Osteoblast (primary cell): ENCODE data around the gene CDKAL1. TPM values are rescaled to one million over a fixed set of nuclear protein-coding genes. Genes with fewer than 3 reads are reported as not detected.

Source experiments
- DNase-seq: peaks from one replicate; pipeline ENCODE4 v3.0.0; 2011; ENCODE audit warnings: low spot score, mixed read lengths; ENCODE audit not compliant: insufficient read length; ENCODE audit errors: missing footprints
- H2AFZ ChIP-seq: 2 replicates; pipeline ENCODE4 v1.6.0; 2011; ENCODE audit warnings: mild to moderate bottlenecking, low read length
- H3K27ac ChIP-seq: 2 replicates; pipeline ENCODE4 v1.5.1; 2011; ENCODE audit warnings: mild to moderate bottlenecking, low read depth, low read length, moderate library complexity
- H3K27me3 ChIP-seq: 2 replicates; pipeline ENCODE4 v1.6.0; 2012; ENCODE audit warnings: mild to moderate bottlenecking, control low read depth, inconsistent platforms, low read length, moderate library complexity; ENCODE audit not compliant: insufficient read depth
- H3K36me3 ChIP-seq: 2 replicates; pipeline ENCODE4 v1.5.1; 2011; ENCODE audit warnings: mild to moderate bottlenecking, low read length, control low read depth, moderate library complexity; ENCODE audit not compliant: insufficient read depth
- H3K4me1 ChIP-seq: 2 replicates; pipeline ENCODE4 v1.5.1; 2011; ENCODE audit warnings: mild to moderate bottlenecking, low read length, control low read depth, moderate library complexity; ENCODE audit not compliant: insufficient read depth
- H3K4me2 ChIP-seq: 2 replicates; pipeline ENCODE4 v1.6.0; 2011; ENCODE audit warnings: mild to moderate bottlenecking, low read length; ENCODE audit not compliant: insufficient read depth
- H3K4me3 ChIP-seq: fragments of 200-600 bp; sonication (generic); 3 replicates; pipeline ENCODE4 v1.5.1; 2012; ENCODE audit warnings: mild to moderate bottlenecking, low read length, inconsistent platforms; ENCODE audit not compliant: insufficient read depth
- H3K79me2 ChIP-seq: 2 replicates; pipeline ENCODE4 v1.6.0; 2012; ENCODE audit warnings: mild to moderate bottlenecking, low read length, control low read depth, inconsistent platforms; ENCODE audit not compliant: insufficient read depth
- H3K9me3 ChIP-seq: 2 replicates; pipeline ENCODE4 v1.5.1; 2011; ENCODE audit warnings: low read depth, low read length, control low read depth
- H4K20me1 ChIP-seq: 2 replicates; pipeline ENCODE4 v1.6.0; 2012; ENCODE audit warnings: mild to moderate bottlenecking, low read length, control low read depth; ENCODE audit not compliant: insufficient read depth
- total RNA-seq: library from RNA; depleted of rRNA; stranded (reverse); fragments of >200 nt; gene quantifications from 2 replicates; pipeline ENCODE4 v1.2.3, GENCODE V29; 2012
- TF ChIP-seq, protein P1 (sequence below): IDR thresholded peaks from 2 replicates; pipeline ENCODE4 v1.5.1; 2011; ENCODE audit warnings: mild to moderate bottlenecking, low read depth, low read length, moderate library complexity; ENCODE audit errors: extremely low read depth

CDKAL1 gene
- total RNA-seq, 1 donor: 18.5 TPM

DNA sequence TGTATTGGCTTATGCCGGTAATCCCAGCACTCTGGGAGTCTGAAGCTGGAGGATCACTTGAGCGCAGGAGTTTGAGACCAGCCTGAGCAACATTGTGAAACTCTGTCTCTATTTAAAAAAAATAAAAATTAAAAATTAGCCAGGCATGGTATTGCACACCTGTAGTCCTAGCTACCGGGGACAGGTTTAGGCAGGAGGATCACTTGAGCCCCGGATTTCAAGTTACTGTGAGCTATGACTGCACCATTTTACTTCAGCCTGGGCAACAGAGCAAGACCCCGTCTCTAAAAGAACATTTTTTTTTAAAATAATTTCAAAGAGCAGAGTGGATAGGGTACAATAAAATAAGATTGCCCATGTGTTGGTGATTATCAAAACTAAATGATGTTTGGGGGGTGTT, 576.4 kb downstream of the CDKAL1 start:
- H3K9me3 ChIP-seq: no peaks in the 10 kb centered on the region
- H4K20me1 ChIP-seq: no peaks in the 10 kb centered on the region
- peaks cover 29% of the 10 kb centered on the region for H3K4me1 ChIP-seq
- no peak overlapping the region for H2AFZ ChIP-seq
- no peaks in the 10 kb centered on the region for H3K27me3 ChIP-seq
- no peaks in the 10 kb centered on the region for H3K79me2 ChIP-seq
- H3K4me3 ChIP-seq: no peak overlapping the region
- TF ChIP-seq, protein P1, sequence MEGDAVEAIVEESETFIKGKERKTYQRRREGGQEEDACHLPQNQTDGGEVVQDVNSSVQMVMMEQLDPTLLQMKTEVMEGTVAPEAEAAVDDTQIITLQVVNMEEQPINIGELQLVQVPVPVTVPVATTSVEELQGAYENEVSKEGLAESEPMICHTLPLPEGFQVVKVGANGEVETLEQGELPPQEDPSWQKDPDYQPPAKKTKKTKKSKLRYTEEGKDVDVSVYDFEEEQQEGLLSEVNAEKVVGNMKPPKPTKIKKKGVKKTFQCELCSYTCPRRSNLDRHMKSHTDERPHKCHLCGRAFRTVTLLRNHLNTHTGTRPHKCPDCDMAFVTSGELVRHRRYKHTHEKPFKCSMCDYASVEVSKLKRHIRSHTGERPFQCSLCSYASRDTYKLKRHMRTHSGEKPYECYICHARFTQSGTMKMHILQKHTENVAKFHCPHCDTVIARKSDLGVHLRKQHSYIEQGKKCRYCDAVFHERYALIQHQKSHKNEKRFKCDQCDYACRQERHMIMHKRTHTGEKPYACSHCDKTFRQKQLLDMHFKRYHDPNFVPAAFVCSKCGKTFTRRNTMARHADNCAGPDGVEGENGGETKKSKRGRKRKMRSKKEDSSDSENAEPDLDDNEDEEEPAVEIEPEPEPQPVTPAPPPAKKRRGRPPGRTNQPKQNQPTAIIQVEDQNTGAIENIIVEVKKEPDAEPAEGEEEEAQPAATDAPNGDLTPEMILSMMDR: no peak
- no peak for DNase-seq
- no peaks in the 10 kb centered on the region for H3K36me3 ChIP-seq
- H3K4me2 ChIP-seq: peak overlapping the region; percentile 10
- H3K27ac ChIP-seq: no peak overlapping the region

DNA sequence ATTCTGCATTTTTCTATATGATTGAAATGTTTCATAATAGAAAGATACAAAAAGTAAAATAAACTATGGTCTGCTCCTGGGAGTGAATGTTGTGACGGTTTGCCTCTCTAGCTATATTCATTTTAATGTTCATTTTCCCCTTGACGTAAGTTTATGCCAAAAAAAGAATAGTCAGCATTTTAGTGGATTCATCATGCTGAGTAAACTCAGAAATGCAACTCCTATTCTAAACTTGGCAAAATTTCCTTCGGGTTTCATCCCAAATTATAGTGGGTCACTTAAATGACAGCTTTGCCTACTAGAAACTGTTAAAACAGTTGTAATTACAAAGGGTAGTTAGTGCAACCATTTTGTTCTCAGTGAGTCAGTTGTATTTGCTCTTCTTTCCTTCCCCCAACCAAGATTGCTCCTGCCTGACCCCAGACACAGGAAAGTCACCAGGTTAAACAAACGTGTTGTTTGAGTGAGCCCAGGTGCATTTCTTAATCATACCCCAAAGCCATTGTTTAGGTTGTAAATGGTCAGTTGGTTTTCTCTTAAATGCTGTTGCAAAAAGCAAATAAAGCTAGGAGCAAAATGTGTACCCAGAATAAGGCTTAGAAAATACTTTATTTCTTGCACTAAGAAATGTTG, 577.0 kb downstream of the CDKAL1 start:
- TF ChIP-seq, protein P1: no peak
- Histone ChIP-seq H3K27ac (no peak overlapping the region), H3K27me3 (no peaks in the 10 kb centered on the region), H3K4me1 (peaks cover 31% of the 10 kb centered on the region), H4K20me1 (no peaks in the 10 kb centered on the region), H3K4me2 (peak overlapping the region; percentile 10), H3K9me3 (no peaks in the 10 kb centered on the region), H3K79me2 (no peaks in the 10 kb centered on the region), H3K36me3 (no peaks in the 10 kb centered on the region), H3K4me3 (no peak overlapping the region), H2AFZ (no peak overlapping the region)
- no peak for DNase-seq

DNA sequence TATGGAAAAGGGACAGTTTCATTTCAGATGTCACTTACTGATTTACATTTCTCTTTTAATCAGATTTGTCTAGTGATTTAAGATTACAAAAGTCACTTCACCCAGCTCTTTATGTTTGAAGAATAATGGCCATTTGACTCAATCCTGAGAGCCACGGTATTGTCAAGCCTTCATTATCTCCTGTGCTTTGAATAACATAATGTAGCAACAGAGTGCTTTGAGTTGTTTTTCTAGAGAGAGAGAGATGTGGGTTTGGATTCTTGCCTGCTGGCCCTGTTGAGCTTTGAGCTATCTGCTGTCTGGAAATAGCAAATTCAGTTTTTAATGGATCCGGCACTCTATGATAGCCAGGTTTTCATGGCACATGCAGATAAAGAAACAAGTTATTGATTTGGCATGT, 580.9 kb downstream of the CDKAL1 start:
- TF ChIP-seq, protein P1: no peak
- Histone ChIP-seq H3K36me3 (no peaks in the 10 kb centered on the region), H3K4me2 (peak overlapping the region; percentile 13), H3K27ac (no peak overlapping the region), H3K9me3 (no peaks in the 10 kb centered on the region), H2AFZ (no peak overlapping the region), H4K20me1 (no peaks in the 10 kb centered on the region), H3K79me2 (no peaks in the 10 kb centered on the region), H3K27me3 (no peaks in the 10 kb centered on the region), H3K4me1 (peaks cover 18% of the 10 kb centered on the region), H3K4me3 (no peak overlapping the region)
- DNase-seq: peak; percentile 47

DNA sequence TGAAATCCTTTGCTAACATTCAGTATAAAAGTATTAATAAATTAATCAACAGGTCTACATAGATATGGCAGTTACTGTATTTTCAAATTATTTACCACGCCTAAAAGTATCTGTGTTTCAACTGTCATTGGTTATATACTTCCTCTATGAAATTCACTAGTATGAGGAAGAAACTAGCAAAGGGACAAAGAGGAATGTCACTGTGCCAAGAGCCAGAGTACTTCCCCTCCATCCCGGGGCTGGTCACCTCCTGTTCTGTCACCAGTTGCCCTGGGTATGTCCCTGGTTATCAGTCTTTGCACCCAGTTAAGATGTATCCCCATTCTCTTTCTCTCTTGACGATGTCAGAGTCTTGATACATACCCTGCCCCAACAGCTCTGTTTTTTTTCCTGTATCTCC, 582.5 kb downstream of the CDKAL1 start:
- H3K4me3 ChIP-seq: no peak overlapping the region
- no peak for DNase-seq
- no peaks in the 10 kb centered on the region for H3K36me3 ChIP-seq
- H3K79me2 ChIP-seq: no peaks in the 10 kb centered on the region
- no peak overlapping the region for H3K27ac ChIP-seq
- H4K20me1 ChIP-seq: no peaks in the 10 kb centered on the region
- peaks cover 8% of the 10 kb centered on the region for H3K4me1 ChIP-seq
- TF ChIP-seq, protein P1: no peak
- H2AFZ ChIP-seq: no peak overlapping the region
- no peaks in the 10 kb centered on the region for H3K27me3 ChIP-seq
- H3K4me2 ChIP-seq: no peak overlapping the region
- H3K9me3 ChIP-seq: no peaks in the 10 kb centered on the region
